HG03558 (cell line): ENCODE data around the gene MPP2.
"Not testable (repeated sequence)": the region's sequence is repeated elsewhere in the genome, so short reads cannot be mapped to it uniquely, and the experiment has no call there.

Experiments used
- ATAC-seq: cut with Tn5 transposase; IDR thresholded peaks from one replicate; pipeline ENCODE4 v1.9.1; 2021; ENCODE audit warnings: moderate number of reproducible peaks; ENCODE audit not compliant: unreplicated experiment; ENCODE audit errors: extremely low read depth

MPP2 gene

GRCh38 chr17:43931062-43931571 lies 23.8 kb upstream of the MPP2 start:
- ATAC-seq, result no peak

DNA sequence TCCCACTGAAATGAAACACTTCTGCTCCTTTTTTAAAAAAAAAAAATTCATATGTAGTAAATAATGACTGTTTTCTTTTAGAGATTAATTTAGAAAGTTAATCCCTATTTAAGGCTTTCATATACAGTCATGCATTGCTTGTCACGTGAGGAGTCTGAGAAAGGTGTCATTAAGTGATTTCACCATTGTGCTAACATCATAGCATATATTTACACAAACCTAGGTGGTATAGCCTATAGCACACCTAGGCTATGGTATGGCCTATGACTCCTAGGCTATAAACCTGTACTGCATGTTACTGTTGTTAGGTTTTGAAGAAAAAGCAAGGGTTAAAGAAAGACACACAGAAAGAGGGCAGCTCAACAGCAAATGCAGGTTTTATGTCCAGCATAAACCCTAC lies 21.3 kb upstream of the MPP2 start:
- no peak for ATAC-seq

GRCh38 chr17:43927929-43928328 lies 20.6 kb upstream of the MPP2 start:
- not testable (repeated sequence) for ATAC-seq

DNA sequence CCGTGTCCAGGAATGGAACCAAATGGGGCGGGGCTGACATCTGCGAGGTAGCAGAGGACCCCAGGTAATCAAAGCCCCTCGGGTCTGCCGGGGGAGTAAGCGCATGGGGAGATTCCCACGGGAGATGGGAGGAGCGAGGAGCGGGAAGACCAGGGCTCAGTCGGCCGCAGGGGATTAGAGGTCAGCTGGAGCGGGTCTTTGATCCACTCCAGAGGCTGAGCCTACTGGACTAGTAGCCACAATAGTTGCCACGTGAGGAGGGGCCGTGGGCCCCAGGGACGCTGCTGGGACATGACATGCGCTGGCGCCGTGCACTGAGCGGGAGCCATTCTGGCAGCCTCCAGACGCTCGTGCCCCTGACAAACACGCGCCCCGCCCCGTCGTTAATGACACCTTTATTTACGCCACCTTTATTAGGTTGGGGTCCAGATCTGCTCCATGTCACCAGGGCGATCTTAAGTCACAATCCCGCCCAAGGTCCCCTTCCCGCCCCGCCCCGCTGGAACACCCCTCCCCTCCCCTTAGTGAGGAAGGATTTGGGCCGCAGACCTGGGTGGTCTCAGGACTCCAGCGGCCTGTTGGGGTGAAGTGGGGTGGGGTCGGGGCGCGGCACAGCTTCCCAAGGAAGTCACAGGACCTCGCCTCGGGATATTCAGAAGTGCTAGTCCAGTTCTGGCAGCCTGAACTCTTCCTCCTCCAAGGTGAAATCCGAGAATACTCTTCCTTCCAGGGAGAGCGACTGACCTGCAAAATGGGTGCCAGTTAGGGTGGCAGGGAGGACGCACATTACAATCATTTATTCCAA lies 19.9 kb upstream of the MPP2 start:
- ATAC-seq, result no peak

DNA sequence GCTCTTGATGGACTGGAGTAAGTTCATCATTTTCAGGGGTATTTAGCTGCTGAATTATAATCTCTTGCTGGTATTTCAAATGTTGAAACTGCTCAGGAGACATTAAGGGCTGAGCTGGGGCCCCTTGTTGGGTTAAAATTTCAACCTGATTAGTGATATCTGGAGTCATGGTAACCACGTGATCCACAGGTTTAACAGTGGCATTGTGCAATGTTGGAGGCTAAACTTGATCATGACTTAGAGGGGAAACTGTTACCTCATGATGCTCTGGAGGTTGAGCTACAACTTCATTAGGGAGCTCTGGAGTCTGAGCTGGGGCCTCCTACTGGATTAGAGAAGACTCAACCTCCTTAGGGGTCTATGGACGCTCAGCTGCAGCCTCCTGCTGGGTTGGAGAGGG lies 17.2 kb upstream of the MPP2 start:
- no peak for ATAC-seq

DNA sequence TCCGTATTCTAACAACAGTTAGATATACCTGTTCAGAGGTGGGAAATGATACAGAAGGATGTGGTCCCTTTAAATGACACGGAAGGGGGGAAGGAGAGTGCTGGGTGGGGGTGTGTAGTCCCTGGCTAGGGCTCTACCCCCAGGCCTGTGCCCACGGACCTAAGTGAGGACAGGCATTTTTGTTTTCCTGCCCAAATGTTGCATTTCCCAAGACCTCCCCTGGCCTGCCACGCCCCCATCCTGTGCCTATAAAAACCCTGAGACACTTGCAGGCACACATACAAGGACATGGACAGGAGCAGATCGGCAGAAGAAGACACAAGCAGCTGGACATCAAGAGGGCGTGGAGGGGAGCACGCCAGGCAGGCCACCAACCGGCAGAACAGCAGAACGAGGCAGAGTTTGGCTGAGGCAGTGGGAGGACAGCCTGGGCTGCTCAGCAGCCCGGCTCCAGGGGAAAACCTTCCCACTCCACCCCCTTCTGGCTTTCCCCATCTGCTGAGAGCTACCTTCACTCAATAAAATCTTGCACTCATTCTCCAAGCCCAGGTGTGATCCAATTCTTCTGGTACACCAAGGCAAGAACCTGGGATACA lies 13.3 kb upstream of the MPP2 start:
- no peak for ATAC-seq

DNA sequence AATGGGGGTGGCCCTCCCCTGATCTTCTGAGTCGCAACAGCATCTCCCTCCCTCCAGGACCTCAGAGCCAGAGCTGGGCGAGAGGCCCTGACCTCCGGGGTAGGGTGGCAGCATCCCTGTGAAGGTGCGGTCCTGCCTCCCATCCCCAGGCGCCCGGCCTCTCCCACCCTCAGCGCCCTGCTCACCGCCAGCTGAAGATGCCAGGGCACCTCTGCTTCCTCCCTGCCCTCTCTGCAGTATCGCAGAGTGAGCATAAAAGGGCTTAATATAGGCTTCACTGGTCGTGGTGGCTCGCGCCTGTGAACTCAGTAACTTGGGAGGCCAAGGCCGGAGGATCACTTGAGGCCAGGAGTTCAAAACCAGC lies 10.7 kb upstream of the MPP2 start:
- no peak for ATAC-seq

- ATAC-seq, result no peak
These were observed 10.2 kb upstream of the MPP2 start for GRCh38 chr17:43917348-43918025.

GRCh38 chr17:43917016-43917347 lies 9.6 kb upstream of the MPP2 start:
- no peak for ATAC-seq

DNA sequence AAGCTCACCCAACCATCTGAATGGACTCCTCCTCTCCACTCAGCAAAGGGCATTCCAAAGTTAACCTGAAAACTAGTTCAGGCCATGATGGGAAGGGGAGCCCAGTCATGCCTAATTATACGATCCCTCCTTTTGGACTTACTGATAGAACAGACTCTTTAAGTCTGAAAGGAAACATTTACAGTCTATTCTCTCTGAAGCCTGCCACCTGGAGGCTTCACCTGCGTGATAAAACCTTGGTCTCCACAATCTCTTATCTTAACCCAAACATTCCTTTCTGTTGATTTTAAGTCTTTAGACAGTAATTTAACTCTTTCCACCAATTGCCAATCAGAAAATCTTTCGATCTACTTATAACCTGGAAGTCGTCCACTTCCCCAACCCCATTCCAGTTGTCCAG lies 9.0 kb upstream of the MPP2 start:
- ATAC-seq, result no peak

DNA sequence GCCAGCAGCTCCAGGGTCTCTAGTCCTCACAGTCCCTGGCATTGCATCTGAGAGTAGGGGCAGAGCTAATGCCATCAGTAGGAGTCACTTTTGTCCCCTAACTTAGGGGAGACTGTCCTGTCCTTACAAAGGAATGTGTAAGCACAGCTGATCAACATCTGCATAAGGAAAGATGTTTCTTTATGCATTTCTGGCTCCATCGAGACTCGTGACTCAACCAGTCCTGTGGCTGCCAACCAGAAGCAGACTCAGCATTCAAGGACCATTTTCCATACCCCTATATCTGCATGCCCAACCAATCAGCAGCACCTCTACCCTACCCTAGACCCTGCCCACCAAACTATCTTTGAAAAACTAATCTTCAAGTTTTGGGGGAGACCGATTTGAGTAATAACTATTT lies 8.2 kb upstream of the MPP2 start:
- no peak for ATAC-seq

DNA sequence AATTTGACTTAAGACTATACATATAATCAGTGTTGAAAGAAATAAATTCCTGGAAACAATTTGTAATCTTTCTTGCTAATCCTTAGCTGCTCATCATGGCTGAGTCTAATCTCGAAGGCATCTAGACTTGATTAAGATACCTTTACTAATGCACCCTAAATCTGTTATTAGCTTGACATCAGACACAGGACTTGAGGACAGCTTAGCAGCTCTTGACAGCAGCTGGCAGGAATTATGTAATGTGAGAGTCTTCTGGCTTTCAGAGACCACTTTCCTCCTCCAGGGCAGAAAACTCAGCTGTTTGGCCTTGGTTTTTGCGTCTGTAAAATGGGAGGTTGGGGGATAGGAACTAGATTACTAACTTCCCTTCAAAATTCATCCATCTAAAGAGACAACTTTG lies 7.1 kb upstream of the MPP2 start:
- ATAC-seq, result no peak

- ATAC-seq, result no peak
These were observed 6.2 kb upstream of the MPP2 start for GRCh38 chr17:43913584-43913983.

DNA sequence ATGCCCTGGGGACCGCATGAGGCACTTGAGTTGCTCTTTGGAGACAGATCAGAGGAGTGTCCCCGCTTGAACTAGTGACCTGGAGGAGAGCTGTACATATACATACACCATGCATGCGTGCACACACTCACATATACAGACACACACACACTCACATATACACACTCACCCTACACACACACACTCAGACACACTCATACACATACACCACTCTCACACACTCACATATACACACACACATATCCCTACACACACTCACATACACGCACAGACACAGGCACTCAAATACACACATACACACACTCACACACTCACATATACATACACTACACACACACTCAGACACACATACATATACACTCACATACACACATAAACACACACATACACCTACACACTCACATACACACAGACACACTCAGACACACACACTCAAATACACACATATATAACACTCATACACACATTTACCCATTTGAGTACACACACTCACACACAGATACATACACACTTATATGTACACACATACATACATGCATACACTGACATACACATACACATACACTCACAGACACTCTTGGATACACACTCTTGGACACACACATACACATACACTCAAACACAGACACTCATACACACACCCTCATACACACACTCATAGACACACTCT lies 5.4 kb upstream of the MPP2 start:
- no peak for ATAC-seq

DNA sequence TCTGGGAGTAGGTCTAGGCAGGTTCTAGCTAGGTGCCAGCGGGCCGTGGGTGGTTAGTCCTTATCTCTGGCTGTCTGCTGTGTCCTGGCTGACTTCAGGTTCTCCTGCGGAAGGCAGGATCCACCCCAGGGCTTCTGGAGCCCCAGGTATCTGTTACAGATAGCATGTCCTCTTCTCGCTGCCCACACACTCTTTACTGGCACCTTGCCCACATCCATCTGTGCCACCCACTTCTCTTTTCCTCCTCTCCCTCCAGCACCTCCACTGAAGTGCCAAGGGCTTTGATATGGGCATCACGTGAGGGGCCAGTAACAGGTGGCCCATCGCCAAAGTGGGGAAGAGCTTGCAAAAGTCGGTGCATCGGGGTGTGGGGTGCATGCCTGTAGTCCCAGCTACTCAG lies 4.6 kb upstream of the MPP2 start:
- ATAC-seq, result no peak

- no peak for ATAC-seq
These were observed 2.3 kb upstream of the MPP2 start for GRCh38 chr17:43909537-43910231.

DNA sequence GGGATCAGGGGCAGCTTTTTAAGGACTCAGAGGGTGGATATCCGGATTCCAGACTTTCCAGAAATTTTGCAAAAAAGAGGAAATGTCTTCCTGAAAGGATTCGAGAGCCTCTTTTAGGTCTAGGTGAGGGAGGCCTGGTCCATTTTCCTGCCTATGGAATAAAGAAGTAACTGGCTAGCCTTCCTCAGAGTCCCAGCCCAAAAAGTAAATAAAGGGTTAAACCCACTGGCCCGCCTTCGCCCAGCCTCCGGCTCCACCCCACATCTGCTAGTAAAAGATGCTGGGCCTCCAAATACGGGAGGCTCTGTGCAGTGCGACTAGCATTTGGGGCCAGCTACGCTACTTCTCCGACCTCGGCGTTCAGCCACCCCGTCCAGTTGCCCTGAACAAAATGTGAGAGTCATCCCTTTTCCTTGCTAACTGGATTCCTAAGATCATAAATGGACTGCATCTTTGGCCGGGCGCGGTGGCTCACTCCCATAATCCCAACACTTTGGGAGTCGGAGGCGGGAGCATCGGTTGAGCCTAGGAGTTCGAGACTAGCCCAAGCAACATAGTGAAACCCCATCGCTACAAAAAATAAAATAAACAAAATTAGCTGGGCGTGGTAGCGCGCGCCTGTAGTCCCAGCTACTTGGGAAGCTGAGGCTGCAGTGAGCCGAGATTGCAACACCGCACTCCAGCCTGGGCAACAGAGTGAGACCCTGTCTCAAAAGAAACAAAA lies 824 bp upstream of the MPP2 start:
- no peak for ATAC-seq

DNA sequence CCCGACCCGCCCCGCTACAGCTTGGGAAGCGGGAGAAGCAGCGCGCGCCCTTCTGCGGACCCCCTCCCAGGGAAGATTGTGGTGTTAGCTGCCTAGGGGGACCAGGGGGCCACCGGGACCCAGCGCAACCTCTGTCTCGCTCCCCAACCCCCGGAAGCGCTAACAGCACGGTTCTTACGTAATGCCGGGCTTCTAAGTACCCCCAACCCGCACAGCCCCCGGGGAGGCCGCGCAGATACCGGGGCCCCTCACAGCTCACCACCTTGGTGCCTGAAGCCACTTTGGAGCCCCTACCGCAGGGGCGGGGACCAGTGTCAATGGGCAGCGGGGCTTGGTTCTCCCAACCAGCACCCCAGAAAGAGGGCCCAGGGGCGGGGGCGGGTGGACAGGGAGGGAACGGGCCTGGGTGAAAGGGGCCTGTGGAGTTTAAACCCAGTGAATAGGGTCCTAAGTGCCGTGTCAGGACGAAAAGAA lies 348 bp downstream of the MPP2 start:
- ATAC-seq, result no peak

DNA sequence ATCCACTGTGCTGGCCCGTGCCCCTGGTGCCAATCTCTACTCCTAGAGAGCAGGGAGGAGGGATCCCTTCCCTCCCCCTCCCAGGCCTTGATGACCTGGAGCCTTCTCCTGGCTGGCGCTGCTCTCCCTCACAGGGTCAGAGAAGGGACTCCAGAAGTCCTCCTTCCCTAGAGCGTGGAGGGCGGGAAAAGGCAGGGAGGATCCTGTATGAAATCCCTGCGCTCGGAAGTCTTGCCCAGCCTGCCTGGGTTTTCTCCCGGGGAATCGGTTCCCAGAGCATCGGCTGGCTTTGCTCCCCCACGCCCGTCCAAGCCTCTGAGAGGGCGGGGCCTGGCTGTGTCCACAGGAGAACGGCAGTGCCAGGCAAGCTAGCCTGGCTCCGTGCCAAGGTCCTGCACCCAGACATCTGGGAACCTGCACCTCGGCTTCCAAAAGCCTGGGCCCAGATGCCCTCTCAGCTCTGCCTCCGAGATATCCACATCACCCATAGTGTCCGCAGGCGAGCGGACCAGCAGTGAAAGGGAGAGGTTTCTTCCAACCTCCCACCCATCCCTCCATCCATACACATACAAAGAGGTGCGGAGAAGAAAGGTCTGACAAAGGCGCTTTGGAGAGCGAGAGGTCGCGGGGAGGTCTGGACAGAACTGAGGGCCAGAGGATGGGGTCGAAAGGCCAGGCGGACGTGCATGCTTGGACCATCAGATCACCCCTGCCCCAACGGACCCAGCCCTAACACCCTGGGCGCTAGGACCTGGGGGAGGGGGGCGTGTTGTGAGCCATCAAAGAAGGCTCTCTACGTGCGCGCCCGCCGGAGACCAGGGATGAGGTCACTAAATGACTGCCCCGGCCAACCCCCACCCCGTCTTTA lies 1.1 kb downstream of the MPP2 start:
- ATAC-seq, result no peak
